SU-DHL-6 (cell line): ENCODE results near the gene IGFBPL1.

Experiments
- CTCF ChIP-seq: fragments of 200-600 bp; sonication (generic); IDR thresholded peaks from one replicate; pipeline ENCODE4 v1.5.1; 2017; ENCODE audit warnings: antibody characterized with exemption, mild to moderate bottlenecking, low read length, moderate library complexity; ENCODE audit not compliant: insufficient read depth, poor library complexity, severe bottlenecking
- EZH2phosphoT487 ChIP-seq: fragments of 200-600 bp; sonication (generic), shearing (Covaris generic); conservative IDR thresholded peaks from 2 replicates; pipeline ENCODE4 v1.6.1; 2018; ENCODE audit warnings: mild to moderate bottlenecking, antibody characterized with exemption, low read length, moderate library complexity, mixed read lengths

- no peak for TF ChIP-seq CTCF
- no peak for TF ChIP-seq EZH2phosphoT487
Measured at GRCh38 chr9:38384990-38385848, 39.0 kb downstream of the IGFBPL1 start.
